Measurements from ENCODE around the gene FRK.

DNA sequence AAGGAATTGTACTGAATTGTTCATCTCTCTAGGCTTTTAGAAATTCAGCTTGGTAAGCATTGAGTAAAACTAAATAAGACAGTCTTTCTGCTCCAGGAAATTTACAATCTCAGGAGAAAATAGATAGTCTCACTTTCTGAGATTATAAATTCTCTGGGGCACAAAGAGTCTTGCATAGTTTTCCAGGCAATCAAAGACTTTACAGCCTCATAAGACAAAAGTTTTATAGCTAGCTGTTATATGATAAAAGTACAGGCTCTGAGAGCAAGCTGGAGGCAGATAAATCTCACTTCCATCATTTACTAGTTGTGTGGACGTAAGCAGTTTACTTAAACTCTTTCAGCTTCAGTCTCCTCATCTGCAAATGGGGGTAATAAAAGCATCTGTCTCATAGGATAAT is 11.4 kb downstream of the FRK start:
- TF ChIP-seq, protein P1, sequence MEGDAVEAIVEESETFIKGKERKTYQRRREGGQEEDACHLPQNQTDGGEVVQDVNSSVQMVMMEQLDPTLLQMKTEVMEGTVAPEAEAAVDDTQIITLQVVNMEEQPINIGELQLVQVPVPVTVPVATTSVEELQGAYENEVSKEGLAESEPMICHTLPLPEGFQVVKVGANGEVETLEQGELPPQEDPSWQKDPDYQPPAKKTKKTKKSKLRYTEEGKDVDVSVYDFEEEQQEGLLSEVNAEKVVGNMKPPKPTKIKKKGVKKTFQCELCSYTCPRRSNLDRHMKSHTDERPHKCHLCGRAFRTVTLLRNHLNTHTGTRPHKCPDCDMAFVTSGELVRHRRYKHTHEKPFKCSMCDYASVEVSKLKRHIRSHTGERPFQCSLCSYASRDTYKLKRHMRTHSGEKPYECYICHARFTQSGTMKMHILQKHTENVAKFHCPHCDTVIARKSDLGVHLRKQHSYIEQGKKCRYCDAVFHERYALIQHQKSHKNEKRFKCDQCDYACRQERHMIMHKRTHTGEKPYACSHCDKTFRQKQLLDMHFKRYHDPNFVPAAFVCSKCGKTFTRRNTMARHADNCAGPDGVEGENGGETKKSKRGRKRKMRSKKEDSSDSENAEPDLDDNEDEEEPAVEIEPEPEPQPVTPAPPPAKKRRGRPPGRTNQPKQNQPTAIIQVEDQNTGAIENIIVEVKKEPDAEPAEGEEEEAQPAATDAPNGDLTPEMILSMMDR (IDR thresholded peaks at IDR 0.05) = no peak
- TF ChIP-seq POLR2A (IDR thresholded peaks at IDR 0.05) = no peak
